PC-3 (cell line): ENCODE results near the gene MED19.
"Not testable (repeated sequence)": the region's sequence is repeated elsewhere in the genome, so short reads cannot be mapped to it uniquely, and the experiment has no call there.

Source experiments
- EZH2 ChIP-seq: fragments of 300-600 bp; sonication (generic); IDR thresholded peaks from one replicate; pipeline ENCODE4 v1.6.1; 2017; ENCODE audit warnings: antibody characterized with exemption, mild to moderate bottlenecking, low read length; ENCODE audit not compliant: unreplicated experiment
- EZH2phosphoT487 ChIP-seq: fragments of 300-600 bp; sonication (generic); IDR thresholded peaks from 2 replicates; pipeline ENCODE4 v1.6.1; 2018; ENCODE audit warnings: mild to moderate bottlenecking, antibody characterized with exemption, low read length, borderline replicate concordance
- TF ChIP-seq, protein P1 (sequence below): fragments of 300-600 bp; sonication (generic); conservative IDR thresholded peaks from 2 replicates; pipeline ENCODE4 v1.5.1; 2017; ENCODE audit warnings: antibody characterized with exemption, low read depth, mild to moderate bottlenecking, low read length

DNA sequence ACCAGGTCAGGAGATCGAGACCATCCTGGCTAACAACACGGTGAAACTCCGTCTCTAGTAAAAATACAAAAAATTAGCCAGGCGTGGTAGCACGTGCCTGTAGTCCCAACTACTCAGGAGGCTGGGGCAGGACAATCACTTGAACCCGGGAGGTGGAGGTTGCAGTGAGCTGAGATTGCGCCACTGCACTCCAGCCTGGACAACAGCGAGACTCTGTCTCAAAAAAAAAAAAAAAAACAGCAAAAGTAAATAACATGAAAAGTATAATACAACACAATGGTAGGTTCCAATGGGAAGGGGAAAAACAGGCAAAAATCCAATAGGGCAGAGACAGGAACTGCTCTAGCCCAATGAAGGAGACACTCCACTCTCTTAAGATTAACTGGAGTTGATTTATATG is 6.6 kb downstream of the MED19 start:
- TF ChIP-seq, protein P1, sequence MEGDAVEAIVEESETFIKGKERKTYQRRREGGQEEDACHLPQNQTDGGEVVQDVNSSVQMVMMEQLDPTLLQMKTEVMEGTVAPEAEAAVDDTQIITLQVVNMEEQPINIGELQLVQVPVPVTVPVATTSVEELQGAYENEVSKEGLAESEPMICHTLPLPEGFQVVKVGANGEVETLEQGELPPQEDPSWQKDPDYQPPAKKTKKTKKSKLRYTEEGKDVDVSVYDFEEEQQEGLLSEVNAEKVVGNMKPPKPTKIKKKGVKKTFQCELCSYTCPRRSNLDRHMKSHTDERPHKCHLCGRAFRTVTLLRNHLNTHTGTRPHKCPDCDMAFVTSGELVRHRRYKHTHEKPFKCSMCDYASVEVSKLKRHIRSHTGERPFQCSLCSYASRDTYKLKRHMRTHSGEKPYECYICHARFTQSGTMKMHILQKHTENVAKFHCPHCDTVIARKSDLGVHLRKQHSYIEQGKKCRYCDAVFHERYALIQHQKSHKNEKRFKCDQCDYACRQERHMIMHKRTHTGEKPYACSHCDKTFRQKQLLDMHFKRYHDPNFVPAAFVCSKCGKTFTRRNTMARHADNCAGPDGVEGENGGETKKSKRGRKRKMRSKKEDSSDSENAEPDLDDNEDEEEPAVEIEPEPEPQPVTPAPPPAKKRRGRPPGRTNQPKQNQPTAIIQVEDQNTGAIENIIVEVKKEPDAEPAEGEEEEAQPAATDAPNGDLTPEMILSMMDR: not testable (repeated sequence)
- not testable (repeated sequence) for TF ChIP-seq EZH2, EZH2phosphoT487
